ENCODE results near the gene RBFA.
"Not testable (repeated sequence)": the region's sequence is repeated elsewhere in the genome, so short reads cannot be mapped to it uniquely, and the experiment has no call there.

The RBFA gene

GRCh38 chr18:80034068-80034851 is at the start of gene RBFA:
RBFA (plus strand) TSS chr18:80034434; CDS start chr18:80034496, 62 bp downstream.
- DNase-seq (ENCODE audit: low read depth in 3 of 3): peak; percentile 99 to 100 (median 100)

- DNase-seq (ENCODE audit: low read depth in 3 of 3): no peak
Observed at GRCh38 chr18:79985172-79985571, 49.1 kb upstream of the RBFA start.

- no peak for DNase-seq (ENCODE audit: low read depth in 3 of 3)
Observed at GRCh38 chr18:79986726-79987125, 47.5 kb upstream of the RBFA start.

GRCh38 chr18:79987566-79987965 is 46.7 kb upstream of the RBFA start:
- DNase-seq (ENCODE audit: low read depth in 3 of 3): no peak

GRCh38 chr18:79988071-79988450 is 46.2 kb upstream of the RBFA start:
- DNase-seq (ENCODE audit: low read depth in 3 of 3): peak in 2 of 3 experiments; percentile 31 to 54

- peak; percentile 70 to 83 (median 76) for DNase-seq (ENCODE audit: low read depth in 3 of 3)
Observed at GRCh38 chr18:79988451-79989194, 45.6 kb upstream of the RBFA start, which contains the start of gene TXNL4A. TXNL4A (minus strand) TSS chr18:79988563; CDS start chr18:79988392, 171 bp downstream.

GRCh38 chr18:79989195-79989497 is 45.1 kb upstream of the RBFA start:
- DNase-seq (ENCODE audit: low read depth in 3 of 3): no peak

- no peak for DNase-seq (ENCODE audit: low read depth in 3 of 3)
Observed at GRCh38 chr18:79991494-79991893, 42.7 kb upstream of the RBFA start.

GRCh38 chr18:79999701-80000100 is 34.5 kb upstream of the RBFA start:
- not testable (repeated sequence) for DNase-seq (ENCODE audit: low read depth in 3 of 3)

GRCh38 chr18:80000877-80001276 is 33.4 kb upstream of the RBFA start:
- no peak for DNase-seq (ENCODE audit: low read depth in 3 of 3)

- no peak for DNase-seq (ENCODE audit: low read depth in 3 of 3)
Observed at GRCh38 chr18:80002468-80002867, 31.8 kb upstream of the RBFA start.

- DNase-seq (ENCODE audit: low read depth in 3 of 3): no peak
Observed at GRCh38 chr18:80004600-80005342, 29.5 kb upstream of the RBFA start.

GRCh38 chr18:80006724-80007123 is 27.5 kb upstream of the RBFA start:
- DNase-seq (ENCODE audit: low read depth in 3 of 3): no peak

- no peak for DNase-seq (ENCODE audit: low read depth in 3 of 3)
Observed at GRCh38 chr18:80009661-80010550, 24.3 kb upstream of the RBFA start.

GRCh38 chr18:80010551-80010906 is 23.7 kb upstream of the RBFA start:
- DNase-seq (ENCODE audit: low read depth in 3 of 3): no peak

- DNase-seq (ENCODE audit: low read depth in 3 of 3): not testable (repeated sequence)
Observed at GRCh38 chr18:80011496-80012137, 22.6 kb upstream of the RBFA start.

GRCh38 chr18:80012714-80013113 is 21.5 kb upstream of the RBFA start:
- no peak for DNase-seq (ENCODE audit: low read depth in 3 of 3)

GRCh38 chr18:80022613-80023012 is 11.6 kb upstream of the RBFA start:
- no peak for DNase-seq (ENCODE audit: low read depth in 3 of 3)

- DNase-seq (ENCODE audit: low read depth in 3 of 3): no peak
Observed at GRCh38 chr18:80023173-80023572, 11.1 kb upstream of the RBFA start.

GRCh38 chr18:80026363-80026762 is 7.9 kb upstream of the RBFA start:
- no peak for DNase-seq (ENCODE audit: low read depth in 3 of 3)

GRCh38 chr18:80027719-80028118 is 6.5 kb upstream of the RBFA start:
- not testable (repeated sequence) for DNase-seq (ENCODE audit: low read depth in 3 of 3)

Data from stimulated activated CD4-positive, alpha-beta T cell treated with anti-CD3 and anti-CD28 coated beads, TNF-alpha, amount 100 ng/mL, for 24 hours (primary cell).